SKM-1 treated with dmso at 0.1 percent for 144 hours (cell line): ENCODE measurements around the gene PRR29.

Experiments
- DNase-seq: peaks from one replicate; lab custom pipeline; 2025; ENCODE audit not compliant: unreplicated experiment; lab: John Stamatoyannopoulos, UW

PRR29 gene

DNA sequence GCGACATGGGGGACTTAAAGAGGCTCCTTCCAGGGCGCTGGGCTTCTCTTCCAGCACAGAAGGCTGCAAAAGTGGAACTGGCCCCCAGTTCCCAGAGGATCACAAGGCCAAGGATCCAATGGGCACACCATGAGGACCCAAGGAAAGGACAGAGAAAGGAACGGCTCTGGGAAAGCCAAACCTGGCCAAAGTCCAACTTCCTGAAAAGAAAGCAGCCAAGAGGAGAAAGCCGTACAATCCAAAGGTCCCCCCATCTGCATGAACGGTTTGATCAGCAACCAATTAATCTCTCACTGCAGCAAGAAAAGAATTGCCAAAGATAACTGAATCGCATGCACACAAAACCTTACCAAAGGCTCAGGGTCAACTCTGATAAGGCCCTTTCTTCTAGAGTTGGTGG is 42.1 kb downstream of the PRR29 start:
- no peak for DNase-seq

DNA sequence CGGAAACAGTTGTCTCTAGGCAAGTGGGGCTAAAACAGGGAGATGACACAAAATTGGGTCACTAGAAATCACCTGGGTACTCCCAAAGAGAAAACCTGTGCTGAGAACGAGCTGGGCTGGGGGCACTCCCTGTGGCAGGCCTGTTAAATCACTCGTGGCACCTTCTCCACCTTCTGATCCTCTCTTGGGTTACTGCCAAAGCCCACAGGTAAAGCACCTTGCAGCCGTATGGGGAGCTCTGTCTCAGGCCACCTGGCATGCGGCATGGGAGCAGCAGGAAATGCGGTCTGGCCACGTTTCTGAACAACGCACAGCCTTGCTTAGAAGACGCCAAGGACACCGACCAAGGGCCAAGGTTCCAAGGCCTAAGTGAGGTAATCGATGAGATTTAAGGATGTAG is 43.8 kb downstream of the PRR29 start:
- no peak for DNase-seq

DNA sequence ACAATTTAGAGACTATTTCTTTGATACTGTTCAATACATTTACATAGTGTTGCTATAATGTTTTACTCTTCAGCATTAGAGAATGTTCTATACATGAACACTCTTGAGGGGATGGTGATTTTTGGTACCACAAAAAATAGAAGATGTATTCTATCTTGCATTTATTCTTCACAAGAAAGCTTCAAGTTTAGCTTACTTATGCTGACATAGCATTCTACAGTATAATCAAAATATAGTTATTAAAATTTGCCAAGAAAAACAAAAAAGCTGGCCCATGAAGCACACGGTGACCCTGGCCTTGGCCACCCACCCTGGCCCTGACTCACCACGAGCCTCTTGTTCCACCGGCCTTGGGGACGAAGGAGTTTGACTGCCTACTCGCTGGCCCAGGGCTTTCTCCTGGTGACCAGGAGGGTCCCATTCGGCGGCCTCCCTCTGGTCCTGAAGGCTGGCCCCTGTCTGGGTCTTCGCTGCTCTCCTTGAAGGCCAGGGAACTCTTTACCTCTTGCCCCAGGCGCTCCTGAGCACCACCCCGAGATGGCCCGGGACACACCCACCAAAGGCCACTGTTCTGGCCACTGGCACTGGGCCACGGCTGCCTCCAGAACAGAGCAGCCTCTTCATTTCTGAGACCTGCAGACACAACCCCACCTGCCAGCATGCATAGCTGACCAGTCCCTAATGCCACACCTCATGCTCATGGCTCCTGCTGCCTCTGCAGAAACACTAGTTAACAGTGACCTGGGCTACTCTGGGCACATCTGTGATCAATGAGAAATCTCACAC is 44.7 kb downstream of the PRR29 start:
- DNase-seq: no peak

DNA sequence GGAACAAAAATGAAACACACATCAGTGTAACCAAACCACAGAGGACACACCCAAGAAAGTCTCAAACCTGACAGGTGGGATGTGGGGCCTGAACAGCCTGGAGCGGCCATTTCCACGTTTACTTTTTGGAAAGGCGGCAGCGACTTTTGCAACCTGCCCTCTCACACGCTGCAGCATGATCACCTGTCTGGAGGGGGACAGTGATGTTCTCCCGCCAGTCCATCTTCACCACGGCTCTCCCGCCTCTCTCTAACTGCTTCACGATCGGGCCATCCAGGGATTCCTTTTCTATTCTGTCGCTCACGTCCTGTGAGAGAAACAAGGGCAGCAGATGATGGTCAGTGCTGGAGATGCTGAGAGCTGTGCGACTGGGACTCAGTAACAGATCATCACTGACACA is 47.0 kb downstream of the PRR29 start:
- DNase-seq: no peak

DNA sequence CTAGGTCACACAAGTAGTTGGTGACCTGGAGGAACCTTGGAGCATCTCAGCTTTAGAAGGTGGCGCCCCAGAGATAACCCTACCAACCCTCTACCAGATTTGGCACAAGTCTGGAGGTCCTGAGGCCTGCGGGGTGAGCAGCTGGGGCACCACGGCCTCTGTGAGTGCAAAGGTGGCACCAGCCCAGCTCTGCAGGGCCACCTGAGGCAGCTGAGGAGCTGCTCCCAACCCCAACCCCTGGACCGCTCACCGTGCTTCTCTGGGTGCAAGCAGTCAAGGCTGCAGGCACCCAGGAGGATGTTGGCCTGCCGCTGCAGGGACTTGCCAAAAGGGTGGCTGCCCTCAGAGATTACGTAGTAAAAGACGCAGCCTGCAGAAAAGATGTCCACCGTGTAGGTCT is 50.7 kb downstream of the PRR29 start:
- no peak for DNase-seq

DNA sequence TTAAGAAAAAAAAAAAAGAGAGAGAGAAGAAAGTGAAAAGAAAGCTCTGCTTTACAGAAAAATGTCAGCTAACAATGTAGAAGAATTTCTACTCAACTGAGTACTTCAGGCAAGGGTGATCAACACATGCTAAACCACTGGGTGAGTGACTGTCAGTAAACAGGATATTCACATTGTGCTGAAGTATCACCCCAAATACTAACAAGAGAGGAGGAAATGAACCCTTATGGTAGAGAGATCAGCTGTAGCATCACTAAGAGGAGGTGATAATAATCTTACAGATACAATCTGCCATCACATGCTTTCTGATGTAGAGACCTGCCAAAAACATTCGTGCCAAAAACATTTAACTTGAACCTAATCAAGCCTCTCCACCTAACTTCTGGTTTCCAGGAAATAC is 53.0 kb downstream of the PRR29 start:
- DNase-seq: no peak

DNA sequence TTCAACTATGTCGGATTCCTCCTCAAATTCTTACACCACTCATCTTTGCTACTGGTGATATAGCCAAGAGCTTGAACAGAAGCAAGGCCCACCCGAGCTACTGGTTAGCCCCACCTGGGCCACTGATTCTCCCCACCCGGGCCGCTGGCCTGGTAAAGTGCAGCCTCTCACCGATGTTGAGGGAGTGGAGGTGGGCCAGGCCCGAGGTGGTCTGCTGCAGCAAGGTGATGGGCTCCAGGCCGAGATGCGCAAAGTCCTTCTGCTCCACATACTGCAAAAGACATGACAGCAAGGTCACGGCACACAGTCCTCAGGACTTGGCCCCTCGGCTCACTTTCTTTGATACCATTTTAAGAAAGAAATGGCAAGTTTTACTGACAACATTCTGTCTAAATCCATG is 55.0 kb downstream of the PRR29 start:
- DNase-seq: no peak
